ENCODE data around the gene DTWD2.

DNA sequence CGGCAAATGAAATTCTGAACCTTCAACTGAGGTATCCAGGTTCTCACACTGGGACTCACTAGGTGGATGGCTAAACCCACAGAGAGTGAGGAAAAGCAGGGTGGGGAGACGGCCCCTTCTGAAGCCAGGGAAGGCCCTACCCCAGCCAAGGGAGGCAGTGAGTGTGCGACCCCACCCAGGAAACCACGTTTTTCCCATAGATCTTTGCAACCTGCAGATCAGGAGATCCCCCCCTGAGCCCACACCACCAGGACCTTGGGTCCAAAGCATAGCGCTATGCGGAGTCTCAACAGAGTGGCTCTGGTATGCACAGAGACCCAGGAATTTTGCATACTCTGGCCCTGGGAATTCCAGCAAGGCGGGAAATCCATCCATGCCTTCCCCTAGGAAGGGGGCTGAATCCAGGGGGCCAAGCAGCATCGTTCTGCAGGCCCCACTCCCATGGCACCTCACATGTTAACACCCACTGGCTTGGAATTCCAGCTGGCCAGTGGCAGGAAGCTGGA is 19.9 kb downstream of the DTWD2 start:
- TF ChIP-seq POLR2A (IDR thresholded peaks at IDR 0.05) (no peak), POLR2AphosphoS5 (IDR thresholded peaks at IDR 0.05) (no peak)
- TF ChIP-seq, protein P1, sequence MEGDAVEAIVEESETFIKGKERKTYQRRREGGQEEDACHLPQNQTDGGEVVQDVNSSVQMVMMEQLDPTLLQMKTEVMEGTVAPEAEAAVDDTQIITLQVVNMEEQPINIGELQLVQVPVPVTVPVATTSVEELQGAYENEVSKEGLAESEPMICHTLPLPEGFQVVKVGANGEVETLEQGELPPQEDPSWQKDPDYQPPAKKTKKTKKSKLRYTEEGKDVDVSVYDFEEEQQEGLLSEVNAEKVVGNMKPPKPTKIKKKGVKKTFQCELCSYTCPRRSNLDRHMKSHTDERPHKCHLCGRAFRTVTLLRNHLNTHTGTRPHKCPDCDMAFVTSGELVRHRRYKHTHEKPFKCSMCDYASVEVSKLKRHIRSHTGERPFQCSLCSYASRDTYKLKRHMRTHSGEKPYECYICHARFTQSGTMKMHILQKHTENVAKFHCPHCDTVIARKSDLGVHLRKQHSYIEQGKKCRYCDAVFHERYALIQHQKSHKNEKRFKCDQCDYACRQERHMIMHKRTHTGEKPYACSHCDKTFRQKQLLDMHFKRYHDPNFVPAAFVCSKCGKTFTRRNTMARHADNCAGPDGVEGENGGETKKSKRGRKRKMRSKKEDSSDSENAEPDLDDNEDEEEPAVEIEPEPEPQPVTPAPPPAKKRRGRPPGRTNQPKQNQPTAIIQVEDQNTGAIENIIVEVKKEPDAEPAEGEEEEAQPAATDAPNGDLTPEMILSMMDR (IDR thresholded peaks at IDR 0.05) = no peak

Measured in gastroesophageal sphincter (tissue), 3 donors.